ENCODE data around the gene CABLES2.

Gene CABLES2

DNA sequence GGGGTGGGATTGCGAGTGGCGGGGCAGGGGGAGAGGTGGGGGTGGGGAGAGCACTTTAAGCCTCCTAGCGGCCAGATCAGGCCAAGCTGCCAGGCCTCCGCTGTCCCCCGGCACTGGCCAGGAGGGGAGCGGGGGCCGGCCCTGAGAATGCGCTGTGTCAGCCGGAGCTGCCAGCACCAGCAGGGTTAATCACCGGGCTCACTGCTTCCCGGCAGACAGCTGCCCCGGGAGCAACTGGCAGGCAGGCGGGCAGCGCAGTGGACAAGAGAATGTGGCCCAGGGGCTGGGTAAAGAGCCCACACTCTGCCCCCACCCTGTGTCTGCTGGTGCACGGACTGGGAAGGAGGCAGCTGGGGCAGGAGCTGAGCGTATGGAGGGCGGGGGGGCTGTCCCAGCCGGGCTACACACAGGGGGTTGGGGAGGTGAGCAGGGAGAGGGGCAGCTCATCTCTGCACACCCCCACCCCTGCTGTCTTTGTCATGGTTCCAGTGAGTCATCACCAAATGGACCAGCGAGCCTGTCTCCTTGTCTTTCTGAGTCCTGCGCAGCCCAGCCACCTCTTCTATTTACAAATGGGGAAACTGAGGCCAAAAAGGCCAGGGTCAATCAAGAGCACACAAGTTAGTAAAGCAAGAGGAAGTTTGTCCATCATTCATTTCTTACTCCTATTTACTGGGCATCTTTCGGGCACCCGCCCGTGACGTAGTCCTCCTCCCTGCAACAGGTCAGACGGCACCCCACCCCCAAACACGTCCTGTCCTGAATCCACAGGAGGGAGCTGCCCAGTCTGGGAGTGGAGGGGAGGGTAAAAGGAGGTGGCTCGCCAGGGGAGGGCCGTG, 37.9 kb downstream of the CABLES2 start:
- no peak for DNase-seq

GRCh38 chr20:62368392-62368975, 38.6 kb downstream of the CABLES2 start:
- no peak for DNase-seq

GRCh38 chr20:62367633-62368391, 39.3 kb downstream of the CABLES2 start:
- no peak for DNase-seq

DNA sequence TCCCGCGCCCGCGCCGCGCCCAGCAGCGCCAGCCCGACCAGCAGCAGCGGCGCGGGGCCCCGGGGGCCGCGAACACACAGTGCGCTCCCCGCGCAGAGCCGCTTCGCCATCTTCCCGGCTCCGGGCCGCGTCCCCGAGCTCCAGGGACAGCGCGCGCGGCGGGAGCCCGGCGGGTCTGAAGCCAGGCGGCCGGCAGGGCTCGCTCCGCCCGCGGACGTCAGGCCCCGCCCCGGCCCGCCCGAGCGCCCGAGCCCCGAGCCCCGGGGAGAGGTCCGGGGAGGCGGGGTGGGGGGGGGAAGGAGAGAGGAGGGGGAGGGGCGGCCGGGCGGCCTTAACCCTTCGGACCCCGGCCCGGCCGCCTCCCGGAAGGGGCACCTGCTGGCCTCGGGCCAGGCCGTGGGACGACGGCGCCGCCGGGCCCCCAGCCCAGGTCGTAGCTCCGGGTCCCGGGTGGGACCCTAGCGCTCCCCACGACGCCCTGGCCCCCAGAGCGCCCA, 39.9 kb downstream of the CABLES2 start, which contains the start of gene LAMA5:
Gene LAMA5 (minus strand): TSS at position 177 of the 497 bp plus-strand sequence. CDS start 67 bp downstream, at position 110.
- no peak for DNase-seq

DNA sequence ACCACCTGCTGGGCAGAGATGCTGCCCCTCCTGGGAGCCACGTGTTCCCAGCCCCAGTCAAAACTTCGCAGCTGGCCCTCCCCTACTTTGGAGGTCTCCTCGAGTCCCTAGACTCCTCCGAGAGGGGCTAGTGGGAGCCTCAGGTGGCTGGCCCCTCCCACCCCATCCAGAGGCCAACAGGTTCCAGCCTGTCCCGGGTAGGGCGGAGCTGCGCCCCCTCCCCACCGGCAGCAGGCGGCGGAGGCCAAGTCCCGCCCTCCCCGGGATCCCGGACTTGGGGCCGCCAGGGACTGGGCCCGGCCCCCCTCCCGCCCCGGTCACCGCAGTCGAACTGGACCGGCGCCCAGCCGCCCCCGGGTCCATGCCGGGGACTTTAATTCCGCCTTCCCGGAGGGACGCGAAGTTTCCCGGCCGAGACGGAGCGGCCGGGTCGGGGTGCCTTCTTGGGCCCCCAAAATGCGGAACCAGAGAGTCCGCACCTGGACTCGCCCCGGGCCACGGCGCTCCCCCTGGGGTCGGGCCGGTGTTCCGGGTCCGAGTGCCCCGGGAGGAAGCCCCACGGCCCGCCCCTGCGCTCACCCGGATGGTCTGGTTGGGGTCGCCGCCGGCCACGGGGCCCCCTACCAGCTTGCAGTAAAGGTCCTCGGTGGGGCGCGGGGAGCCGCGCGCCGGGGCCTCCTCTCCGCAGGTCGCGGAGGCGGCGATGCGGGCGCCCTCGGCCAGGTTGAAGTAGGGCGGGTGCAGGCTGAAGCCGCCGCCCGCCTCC, 40.5 kb downstream of the CABLES2 start:
- no peak for DNase-seq

- no peak for DNase-seq
These were observed 41.2 kb downstream of the CABLES2 start for GRCh38 chr20:62365814-62366369.

DNA sequence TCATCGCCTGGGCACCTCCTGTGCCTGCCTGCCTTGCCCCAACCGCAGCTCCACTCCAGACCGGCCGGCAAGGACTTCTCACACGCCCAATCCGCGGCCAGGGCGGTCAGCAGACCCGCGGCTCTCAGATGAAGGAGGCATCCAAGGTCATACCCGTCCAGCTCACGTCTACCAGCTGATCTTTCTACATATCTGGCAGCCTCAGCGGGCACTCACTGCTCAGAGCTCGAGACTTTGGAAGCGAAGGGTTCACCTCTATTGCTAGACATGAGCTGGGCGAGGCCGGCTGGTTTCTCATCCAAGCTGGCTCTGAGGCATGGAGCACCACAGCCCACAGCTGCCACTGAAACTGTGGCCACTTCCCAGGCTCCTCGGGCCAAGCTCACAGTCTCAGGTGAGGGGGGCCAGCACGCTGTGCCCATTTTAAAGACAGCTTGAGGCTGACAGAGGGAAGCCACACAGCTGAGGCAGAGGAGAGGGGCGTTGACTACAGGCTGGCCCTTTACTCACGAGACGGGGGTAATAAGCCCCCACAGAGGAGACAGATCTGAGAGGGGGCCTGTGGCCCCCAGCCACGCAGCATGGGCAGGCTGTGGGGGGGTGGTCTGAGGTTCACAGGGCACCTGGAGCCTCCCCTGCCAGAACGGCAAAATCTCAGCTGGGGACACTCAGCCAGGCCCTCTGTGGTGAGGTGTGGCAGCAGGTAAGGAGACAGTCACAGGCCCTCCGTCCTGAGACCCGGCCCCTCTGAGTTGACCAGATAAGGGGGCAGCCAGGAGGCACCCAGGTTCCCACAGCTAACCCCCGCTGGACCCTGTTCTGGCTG, 42.0 kb downstream of the CABLES2 start:
- no peak for DNase-seq

DNA sequence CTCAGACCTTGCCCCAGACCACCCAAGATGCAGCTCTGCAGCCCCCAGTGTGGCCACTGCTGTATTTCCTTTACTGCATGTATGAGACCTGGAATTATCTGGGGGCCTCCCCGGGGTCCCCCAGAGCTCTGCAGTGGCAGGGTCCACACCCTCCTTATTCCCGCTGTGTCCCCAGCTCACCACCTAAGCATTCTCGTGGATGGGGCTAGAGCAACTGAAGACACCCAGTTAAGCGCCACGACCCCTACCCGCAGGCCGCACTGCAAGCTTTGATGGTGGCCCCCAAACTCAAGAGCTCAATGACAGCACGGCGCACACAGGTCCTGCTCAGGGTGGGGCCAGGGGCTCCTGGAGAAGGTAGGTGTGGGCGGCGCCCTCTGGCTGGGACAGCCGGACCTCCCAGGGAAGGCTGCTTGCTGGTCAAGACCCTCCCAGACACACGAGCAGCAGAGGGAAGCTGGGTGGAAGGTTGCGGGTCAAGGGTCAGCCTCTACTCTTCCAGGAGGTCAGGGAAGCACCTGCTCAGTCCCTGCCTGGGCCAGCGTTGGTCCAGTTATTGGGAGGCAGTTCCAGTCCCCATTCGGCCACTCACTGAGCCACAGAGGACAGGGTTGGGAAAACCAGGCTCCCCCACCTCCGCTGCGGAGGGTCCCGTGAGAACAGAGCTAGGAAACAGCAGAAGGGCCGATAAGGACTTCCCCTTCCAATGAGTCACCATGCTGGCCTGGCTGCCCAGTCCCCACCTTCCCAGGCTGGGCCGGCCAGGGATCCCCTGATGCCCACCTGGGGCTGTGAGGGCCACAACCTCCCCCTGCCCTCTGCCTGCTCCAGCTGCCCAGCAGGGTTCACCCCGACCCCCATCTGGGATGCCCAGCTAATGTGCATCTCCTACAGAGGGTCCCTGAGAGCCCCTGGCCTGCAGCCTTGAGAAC, 42.9 kb downstream of the CABLES2 start:
- DNase-seq, result no peak

- DNase-seq, result no peak
These were observed 43.8 kb downstream of the CABLES2 start for GRCh38 chr20:62362991-62363919.

- DNase-seq, result no peak
These were observed 44.5 kb downstream of the CABLES2 start for GRCh38 chr20:62362590-62362940.

DNA sequence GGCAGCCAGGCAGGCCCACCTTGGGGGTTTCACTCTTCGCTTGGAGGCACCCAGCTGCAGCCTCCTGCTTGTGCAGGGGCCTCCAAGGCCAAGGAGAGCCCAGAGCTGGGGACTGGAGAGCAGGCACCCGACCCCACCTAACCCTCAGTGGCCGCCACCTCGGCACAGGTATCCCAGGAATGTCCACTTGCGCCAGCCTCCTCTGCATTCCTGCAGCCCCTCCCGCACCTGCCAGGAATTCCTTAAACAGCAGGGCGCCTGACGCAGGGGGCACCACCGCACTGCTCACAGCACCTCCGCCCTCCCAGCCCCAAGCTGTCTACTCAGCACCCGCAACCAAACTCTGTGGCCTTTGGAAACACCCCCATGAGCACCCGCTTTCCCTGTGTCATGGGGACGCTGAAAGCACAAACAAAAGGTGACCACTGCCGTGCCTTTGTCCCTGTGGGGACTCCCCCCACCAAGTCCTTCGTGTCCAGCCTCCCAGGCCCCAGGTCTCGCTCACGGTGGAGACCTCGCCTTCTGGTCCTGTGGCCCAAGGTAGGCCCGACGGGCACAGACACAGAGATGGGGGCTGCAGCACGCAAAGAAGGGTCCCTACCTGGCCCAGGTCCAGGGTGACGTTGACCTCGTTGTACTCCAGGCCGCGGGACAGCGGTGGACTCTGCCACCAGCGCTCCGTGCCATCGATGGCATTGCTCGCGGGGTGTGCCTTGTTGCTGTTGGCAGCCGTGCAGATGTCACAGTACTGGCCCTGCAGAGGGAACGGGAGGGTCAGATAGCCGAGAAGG, 45.1 kb downstream of the CABLES2 start:
- DNase-seq, result no peak

DNA sequence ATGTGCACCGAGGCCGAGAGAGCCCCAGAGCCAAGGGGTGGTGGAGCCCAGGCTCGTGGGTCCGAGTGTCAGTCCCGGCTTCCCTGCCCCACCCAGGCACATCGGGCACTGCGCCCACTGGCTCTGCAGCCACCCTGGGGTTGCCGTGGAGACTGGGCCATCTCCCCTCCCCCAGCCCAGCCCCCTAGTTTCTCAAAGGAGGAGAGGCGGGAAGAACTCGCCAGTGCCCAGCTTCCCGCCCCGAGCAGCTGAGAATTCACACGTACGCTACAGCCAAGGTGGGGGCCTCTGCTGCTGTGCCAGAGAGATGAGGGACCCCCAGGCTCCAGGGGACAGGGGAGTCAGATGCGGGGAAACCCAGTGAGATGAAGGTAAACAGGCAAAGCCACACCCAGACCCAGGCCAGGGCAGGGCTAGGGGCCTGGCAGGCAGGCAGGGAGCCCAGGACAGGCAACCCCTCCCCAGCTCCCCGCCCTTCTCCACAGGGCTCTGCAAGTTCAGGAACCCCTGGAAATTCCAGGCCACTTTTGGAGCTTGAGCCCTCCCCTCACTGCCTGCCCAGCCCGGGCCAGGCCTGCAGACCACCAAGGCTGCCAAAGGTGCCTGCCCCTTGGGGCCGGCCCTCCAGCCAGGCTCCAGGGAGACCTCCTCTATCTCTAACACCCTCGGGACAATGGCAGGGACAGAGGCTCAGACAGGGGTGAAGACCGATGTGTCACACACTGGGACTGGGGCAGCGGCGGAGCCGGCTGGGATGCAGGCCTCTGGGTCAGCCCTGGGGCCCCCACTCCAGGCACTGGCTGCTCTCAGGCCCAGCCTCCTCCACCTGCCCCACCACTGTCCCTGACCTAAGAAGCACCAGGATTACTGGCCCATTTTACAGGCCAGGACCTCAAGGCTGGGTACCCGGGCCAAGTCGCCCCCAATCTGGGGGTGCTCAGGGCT, 46.0 kb downstream of the CABLES2 start:
- DNase-seq, result no peak

- no peak for DNase-seq
These were observed 47.5 kb downstream of the CABLES2 start for GRCh38 chr20:62359491-62360121.

- no peak for DNase-seq
These were observed 48.0 kb downstream of the CABLES2 start for GRCh38 chr20:62359043-62359490.

DNA sequence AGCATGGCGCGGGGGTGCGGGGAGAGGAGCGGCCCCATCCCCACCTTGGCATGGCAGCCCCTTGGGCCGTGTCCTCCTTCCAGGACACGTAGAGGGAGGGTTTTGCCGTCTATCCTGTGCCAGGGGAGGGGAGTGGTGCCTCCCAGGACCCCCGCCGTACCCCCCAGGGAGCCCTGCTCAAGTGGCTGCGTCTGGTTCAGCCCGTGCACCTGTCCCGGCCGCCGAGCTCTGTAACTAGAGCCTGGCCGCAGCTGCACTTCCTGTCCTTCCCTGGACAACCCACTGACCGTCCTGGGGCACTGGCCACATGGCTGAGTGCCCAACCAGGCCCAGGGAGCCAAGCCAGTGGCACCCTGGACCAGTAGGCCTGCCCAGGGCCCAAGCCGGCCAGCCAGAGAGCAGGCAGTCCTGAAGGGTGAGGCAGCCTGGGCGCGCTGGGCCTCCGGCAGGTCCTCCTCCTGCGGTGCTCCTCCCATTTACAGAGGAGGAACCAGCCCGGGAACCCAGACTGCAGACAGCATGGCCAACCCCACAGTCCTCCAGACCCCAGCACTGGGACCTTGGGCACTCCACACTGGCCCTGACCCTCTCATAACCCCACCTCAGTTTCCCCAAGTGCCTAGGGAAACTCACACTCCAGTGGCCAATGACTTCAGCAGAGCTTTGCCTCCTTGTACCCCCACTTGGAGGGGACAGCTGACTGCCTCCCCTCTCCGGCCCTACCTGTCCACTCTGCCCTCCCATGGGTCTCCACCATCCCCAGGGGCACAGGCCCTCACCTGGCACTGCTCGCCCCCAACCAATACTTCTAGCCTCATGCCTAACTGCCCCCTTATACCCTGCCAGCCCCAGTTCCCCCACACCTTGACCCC, 48.7 kb downstream of the CABLES2 start:
- no peak for DNase-seq

- no peak for DNase-seq
These were observed 49.4 kb downstream of the CABLES2 start for GRCh38 chr20:62357681-62358080.

All from GF-D8 (cell line).